HUES64 (cell line): Measurements from ENCODE around the gene KRTAP5-7.
"Not testable (repeated sequence)": the region's sequence is repeated elsewhere in the genome, so short reads cannot be mapped to it uniquely, and the experiment has no call there.

Experiments used
- H3K27ac ChIP-seq: 2 replicates; pipeline ENCODE4 v1.7.0; 2013; ENCODE audit warnings: low read depth, low read length, inconsistent platforms
- H3K27me3 ChIP-seq: 2 replicates; pipeline ENCODE4 v1.6.1; 2013; ENCODE audit warnings: mild to moderate bottlenecking, low read length; ENCODE audit not compliant: insufficient read depth
- H3K36me3 ChIP-seq: 2 replicates; pipeline ENCODE4 v1.6.1; 2013; ENCODE audit warnings: mild to moderate bottlenecking, low read length; ENCODE audit not compliant: insufficient read depth
- H3K4me1 ChIP-seq: 2 replicates; pipeline ENCODE4 v1.6.1; 2013; ENCODE audit warnings: mild to moderate bottlenecking, low read length, moderate library complexity; ENCODE audit not compliant: insufficient read depth
- H3K4me3 ChIP-seq: 2 replicates; pipeline ENCODE4 v1.5.1; 2013; ENCODE audit warnings: mild to moderate bottlenecking, low read length, moderate library complexity
- H3K9ac ChIP-seq: 2 replicates; pipeline ENCODE4 v1.6.1; 2013; ENCODE audit warnings: mild to moderate bottlenecking, low read depth, low read length
- H3K9me3 ChIP-seq: 2 replicates; pipeline ENCODE4 v1.6.1; 2013; ENCODE audit warnings: low read depth, low read length; ENCODE audit not compliant: insufficient read depth
- WGBS: fragments of 150-250, 120-280 bp; methylation state at CpG from one replicate; pipeline ENCODE4 v1.1.7; 2013; ENCODE audit warnings: missing lambda C conversion rate; 5-methylcytosine and 5-hydroxymethylcytosine counted together

Gene KRTAP5-7

DNA sequence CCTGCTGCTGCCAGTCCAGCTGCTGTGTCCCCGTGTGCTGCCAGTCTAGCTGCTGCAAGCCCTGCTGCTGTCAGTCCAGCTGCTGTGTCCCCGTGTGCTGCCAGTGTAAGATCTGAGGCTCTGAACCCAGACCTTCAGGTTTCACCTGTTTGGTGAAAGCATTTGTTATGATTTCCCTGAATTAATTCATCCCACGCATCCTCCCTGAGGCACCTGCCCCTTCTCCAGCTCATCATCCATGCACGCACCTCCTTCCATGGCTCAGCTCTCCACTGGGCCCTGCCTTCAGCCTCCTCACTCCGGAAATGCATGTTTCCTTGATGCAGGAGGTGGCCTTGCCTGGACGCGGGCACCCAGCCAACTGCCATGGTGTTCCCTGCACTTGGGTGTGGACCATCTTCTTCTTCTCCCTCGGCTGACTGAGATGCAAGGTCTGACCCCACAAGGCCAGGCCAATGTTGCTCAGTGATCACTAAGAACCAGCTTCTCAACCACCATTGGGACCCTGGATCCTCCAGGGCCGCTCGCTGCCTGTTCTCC lies 39.1 kb downstream of the KRTAP5-7 start:
- H3K9me3 ChIP-seq, result no peaks in the 10 kb centered on the region
- no peak overlapping the region for H3K9ac ChIP-seq
- no peak overlapping the region for H3K27ac ChIP-seq
- peaks cover 5% of the 10 kb centered on the region; the same call in 1 of the 2 replicates for H3K4me1 ChIP-seq
- H3K36me3 ChIP-seq, result no peaks in the 10 kb centered on the region
- no peaks in the 10 kb centered on the region for H3K27me3 ChIP-seq
- WGBS, result 95% methylated on average over 10 of the region's 10 CpGs
- H3K4me3 ChIP-seq, result no peak overlapping the region

DNA sequence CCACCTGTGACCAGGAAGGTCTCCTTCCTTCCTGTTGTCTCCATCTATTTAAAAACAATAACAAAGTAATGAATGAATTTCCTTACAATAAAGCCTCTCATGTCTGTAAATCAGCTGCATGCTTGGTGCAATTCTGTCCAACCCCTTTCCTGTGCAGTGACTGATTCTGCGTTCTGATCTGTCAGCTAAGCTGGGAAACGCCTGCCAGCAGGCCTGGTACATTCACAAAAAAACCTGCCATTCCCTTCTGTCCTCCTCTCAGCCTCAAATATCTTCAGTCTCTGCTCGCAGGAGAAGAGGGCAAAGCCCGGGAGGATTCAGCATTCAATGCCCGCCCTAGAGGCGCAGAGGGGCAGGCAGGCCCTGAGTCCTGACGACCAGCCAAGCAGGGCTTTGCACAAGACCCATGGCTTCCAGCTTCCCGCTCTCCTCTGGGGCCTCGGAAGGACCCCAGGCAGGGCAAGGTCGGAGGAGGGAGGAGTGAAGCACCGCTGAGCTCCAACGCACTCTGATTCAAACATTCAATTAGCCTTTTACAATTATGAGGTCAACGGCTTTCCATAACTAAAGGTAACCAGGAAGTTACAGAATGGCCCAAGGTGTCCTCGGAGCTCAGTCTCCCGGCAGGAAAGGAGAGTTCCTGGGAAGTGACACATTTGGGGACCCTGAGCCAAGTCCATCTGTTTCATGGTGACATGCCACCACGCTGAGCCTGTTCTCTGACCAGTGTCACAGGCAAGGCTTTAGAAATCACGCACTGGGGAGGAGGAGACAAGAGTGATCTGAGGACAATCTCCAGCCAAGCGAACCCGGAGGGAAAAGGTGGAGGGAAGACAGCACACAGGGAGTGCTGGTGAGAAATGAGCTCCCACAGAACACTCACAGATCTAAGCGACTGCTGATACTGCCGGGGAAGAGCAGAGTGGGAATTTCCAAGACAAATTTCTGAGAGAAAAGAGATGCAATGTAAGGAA lies 39.8 kb downstream of the KRTAP5-7 start:
- 70% methylated on average over 15 of the region's 21 CpGs for WGBS
- H3K4me1 ChIP-seq, H3K27me3 ChIP-seq, H3K36me3 ChIP-seq, H3K4me3 ChIP-seq, H3K9me3 ChIP-seq, H3K9ac ChIP-seq, H3K27ac ChIP-seq: not testable (repeated sequence)

DNA sequence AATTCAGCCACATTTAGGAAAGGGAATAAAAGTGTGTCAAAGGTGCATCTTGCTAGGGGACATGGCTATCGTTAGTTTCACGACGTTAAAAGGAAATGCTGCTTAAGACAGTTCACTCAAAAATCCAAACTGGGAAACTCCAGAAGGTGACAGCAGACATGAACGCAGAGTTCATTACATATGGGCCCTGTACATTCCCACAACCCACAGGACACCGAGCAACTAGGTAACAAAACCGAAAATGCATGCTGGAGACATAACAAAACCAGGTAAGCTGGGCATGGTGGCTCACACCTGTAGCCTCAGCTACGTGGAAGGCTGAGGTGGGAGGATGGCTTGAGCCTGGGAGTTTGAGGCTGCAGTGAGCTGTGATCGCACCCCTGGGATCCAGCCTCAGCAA lies 40.6 kb downstream of the KRTAP5-7 start:
- H3K9ac ChIP-seq, H3K36me3 ChIP-seq, H3K27me3 ChIP-seq, H3K4me1 ChIP-seq, H3K4me3 ChIP-seq, H3K9me3 ChIP-seq, H3K27ac ChIP-seq: not testable (repeated sequence)
- 79% methylated on average over 8 of the region's 8 CpGs for WGBS

DNA sequence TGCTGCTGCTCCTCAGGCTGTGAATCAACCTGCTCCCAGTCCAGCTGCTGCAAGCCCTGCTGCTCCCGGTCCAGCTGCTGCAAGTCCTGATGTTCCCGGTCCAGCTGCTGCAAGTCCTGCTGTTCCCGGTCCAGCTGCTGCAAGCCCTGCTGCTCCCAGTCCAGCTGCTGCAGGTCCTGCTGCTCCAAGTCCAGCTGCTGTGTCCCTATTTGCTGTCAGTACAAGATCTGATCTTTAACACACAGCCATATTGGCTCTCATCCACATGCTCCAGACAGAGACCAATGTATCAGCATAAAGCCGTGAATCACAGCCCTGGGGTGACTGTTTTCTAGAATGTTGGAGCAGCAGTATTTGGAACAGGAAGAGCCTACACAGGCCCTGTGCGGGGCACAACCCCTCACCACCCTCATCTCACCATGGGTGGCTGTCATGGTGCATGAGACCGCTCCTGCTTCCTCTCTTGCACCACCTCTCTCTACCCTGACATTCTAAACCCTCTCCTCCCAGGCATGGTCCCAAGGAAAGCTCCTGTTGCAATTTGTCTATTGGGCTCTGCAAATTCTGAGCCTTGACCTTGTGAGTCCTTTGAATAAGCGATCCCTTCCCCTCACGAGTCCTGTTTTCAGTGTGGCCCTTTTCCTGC lies 41.8 kb downstream of the KRTAP5-7 start:
- Histone ChIP-seq H3K27me3 (no peaks in the 10 kb centered on the region), H3K36me3 (no peaks in the 10 kb centered on the region), H3K4me1 (peaks cover 5% of the 10 kb centered on the region; the same call in 1 of the 2 replicates), H3K9ac (no peak overlapping the region), H3K4me3 (no peak overlapping the region), H3K27ac (no peak overlapping the region), H3K9me3 (no peaks in the 10 kb centered on the region)
- 76% methylated on average over 8 of the region's 8 CpGs for WGBS

DNA sequence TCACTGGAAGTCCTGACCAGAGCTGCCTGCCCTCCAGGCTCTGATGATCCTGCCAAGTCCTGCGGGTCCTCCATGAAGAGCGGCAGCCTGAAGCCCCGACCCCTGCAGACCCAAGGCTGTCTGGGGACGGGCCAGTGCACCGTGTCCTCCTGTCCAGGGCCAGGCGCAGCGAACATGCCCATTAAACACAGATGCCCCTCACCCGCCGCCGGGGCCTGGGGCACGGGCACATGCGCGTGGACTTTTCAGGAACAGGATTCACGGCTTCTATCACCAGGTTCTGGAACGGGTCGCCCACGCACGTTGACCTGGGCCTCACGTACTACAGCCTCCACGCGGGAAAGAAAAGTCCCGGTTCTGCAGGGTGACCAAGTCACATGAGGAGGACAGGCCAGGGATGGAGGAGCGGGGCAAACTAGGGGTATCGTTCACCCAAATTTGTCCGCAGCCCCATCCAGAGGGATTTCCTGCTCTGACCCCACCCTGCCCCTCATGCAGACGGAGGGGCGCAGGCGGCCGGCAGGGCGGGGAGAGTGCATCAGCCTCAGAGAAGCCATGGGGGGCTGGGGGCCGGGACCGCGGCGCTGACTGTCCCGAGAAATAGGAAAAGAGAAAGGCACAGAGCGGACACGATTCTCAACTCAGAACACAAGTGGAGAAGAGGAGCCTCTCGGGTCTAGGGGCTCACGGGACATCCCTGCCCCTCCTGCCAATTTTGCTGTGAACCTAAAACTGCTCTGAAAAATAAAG lies 44.2 kb downstream of the KRTAP5-7 start:
- not testable (repeated sequence) for H3K27me3 ChIP-seq, H3K27ac ChIP-seq
- 89% methylated on average over 35 of the region's 39 CpGs for WGBS

DNA sequence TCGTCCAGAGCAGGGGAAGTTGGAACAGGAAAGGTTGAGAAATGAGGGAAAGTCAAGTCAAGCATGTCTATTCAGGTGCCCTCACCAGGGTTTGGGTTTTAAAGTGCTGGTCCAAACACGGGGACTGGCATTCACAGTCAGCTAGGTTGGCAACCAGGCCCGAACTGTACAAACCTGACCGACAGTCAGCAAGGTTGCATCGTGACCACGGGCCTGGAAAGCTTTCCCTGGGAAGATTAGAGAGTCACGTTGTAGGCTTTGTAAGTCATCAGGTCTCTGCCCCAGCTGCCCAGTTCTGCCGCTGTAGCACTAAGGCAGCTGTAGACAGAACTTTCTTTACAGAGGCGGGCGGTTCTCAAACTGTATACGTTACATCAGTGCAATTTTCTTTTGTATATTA lies 45.7 kb downstream of the KRTAP5-7 start:
- H3K4me3 ChIP-seq, result no peak overlapping the region
- WGBS, result 90% methylated on average over 11 of the region's 11 CpGs
- no peaks in the 10 kb centered on the region for H3K9me3 ChIP-seq
- H3K4me1 ChIP-seq, result peaks cover 5% of the 10 kb centered on the region; the same call in 1 of the 2 replicates
- H3K36me3 ChIP-seq, result no peaks in the 10 kb centered on the region
- H3K9ac ChIP-seq, result no peak overlapping the region
- H3K27me3 ChIP-seq, result no peaks in the 10 kb centered on the region
- no peak overlapping the region for H3K27ac ChIP-seq

More for the DNA sequence above, 44.2 kb downstream of the KRTAP5-7 start:
- H3K4me3 ChIP-seq, H3K36me3 ChIP-seq, H3K9me3 ChIP-seq, H3K9ac ChIP-seq, H3K4me1 ChIP-seq: not testable (repeated sequence)

DNA sequence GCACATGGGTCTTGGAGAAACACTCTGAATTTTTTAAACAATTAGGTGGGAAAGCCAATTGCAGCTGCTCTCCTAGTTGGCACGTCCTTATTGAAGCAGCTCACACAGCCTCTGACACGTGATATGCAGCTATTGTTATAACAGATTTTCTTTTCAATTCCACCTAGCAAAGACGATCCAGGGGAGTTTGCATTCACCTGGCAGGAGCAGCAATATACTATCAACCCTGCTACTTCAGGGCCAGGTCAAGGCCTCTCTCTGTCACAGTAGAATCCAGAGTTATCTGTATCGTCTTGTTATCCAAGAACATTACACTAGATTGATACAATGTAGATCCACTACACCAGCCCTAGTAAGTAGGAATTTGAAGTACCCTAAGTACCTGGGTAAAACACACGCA lies 47.4 kb downstream of the KRTAP5-7 start:
- Histone ChIP-seq H3K4me1 (0 out of 2 replicates have a peak, but pooled peaks cover 3% of the 10 kb centered on the region), H3K36me3 (no peaks in the 10 kb centered on the region), H3K27me3 (no peaks in the 10 kb centered on the region), H3K4me3 (no peak overlapping the region), H3K27ac (no peak overlapping the region), H3K9me3 (no peaks in the 10 kb centered on the region), H3K9ac (no peak overlapping the region)
- WGBS, result 88% methylated on average over 5 of the region's 5 CpGs

DNA sequence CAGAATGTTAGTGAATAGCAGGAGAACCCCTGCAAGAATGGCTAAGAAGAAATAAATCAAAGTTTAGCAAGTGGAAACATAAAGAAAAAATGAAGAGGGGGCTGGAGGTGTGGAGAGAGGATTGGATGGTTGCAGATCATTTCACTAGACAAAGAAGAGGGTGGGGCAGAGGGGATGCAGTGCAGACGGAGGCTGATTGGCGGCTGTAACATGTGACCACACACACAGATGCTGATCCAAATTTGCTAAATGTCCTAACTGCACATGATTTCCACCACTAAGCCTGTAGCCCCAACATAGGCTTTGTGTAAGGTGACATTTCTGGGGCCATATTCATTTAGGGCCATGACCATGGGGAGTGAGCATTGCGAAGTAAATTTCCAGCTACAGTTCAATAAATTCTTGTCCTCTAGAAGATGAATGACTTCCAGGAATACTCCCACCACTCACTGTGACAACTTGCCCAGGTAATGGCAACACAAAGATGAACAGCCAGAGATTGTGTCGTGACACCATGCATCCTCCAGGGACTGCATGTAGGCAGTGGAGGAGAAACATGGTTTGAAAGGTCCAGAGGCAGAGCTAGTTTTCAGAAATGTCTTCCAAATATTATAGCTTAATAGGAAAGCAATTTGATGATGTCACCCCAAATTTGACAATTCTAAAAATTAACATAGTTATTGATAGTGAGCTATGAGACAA lies 48.8 kb downstream of the KRTAP5-7 start:
- WGBS, result 90% methylated on average over 4 of the region's 4 CpGs

DNA sequence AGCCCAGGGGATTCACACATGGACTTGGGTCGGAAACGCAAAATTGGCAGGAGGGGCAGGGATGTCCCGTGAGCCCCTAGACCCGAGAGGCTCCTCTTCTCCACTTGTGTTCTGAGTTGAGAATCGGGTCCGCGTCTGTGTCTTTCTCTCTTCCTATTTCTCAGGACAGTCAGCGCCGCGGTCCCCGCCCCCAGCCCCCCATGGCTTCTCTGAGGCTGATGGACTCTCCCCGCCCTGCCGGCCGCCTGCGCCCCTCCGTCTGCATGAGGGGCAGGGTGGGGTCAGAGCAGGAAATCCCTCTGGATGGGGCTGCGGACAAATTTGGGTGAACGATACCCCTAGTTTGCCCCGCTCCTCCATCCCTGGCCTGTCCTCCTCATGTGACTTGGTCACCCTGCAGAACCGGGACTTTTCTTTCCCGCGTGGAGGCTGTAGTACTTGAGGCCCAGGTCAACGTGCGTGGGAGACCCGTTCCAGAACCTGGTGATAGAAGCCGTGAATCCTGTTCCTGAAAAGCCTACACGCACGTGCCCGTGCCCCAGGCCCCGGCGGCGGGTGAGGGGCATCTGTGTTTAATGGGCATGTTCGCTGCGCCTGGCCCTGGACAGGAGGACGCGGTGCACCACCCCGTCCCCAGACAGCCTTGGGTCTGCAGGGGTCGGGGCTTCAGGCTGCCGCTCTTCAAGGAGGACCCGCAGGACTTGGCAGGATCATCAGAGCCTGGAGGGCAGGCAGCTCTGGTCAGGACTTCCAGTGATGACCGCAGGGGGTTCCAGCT lies 49.8 kb downstream of the KRTAP5-7 start:
- H3K27me3 ChIP-seq, H3K27ac ChIP-seq, H3K4me3 ChIP-seq, H3K9me3 ChIP-seq, H3K36me3 ChIP-seq, H3K4me1 ChIP-seq, H3K9ac ChIP-seq: not testable (repeated sequence)
- WGBS, result 92% methylated on average over 39 of the region's 41 CpGs

More for the DNA sequence above, 48.8 kb downstream of the KRTAP5-7 start:
- H3K9ac ChIP-seq, result no peak overlapping the region
- H3K27ac ChIP-seq, result no peak overlapping the region
- H3K9me3 ChIP-seq, result no peaks in the 10 kb centered on the region
- H3K4me1 ChIP-seq, result peaks cover 9% of the 10 kb centered on the region; the same call in 1 of the 2 replicates
- H3K4me3 ChIP-seq, result no peak overlapping the region
- no peaks in the 10 kb centered on the region for H3K36me3 ChIP-seq
- H3K27me3 ChIP-seq, result no peaks in the 10 kb centered on the region

DNA sequence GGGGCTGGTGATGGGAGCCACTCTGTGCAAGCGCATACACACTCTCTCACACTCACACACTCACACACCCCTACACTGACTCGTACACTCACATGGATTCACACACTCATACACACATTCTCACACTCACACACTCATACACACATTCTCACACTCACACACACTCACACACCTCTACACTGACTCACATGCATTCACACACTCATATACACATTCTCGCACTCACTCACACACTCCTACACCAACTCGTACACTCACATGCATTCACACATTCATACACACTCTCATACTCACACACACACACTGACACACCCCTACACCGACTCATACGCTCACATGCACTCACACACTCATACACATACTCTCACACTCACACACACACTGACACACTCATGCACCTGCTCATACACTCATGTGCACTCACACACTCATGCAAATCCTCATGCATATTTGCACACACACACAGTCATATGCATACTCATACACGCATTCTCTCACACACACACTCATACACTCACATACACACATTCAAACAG lies 50.5 kb downstream of the KRTAP5-7 start:
- Histone ChIP-seq H3K27me3 (no peaks in the 10 kb centered on the region; the same call in 1 of the 2 replicates), H3K27ac (no peak overlapping the region), H3K36me3 (no peaks in the 10 kb centered on the region), H3K4me1 (peaks cover 9% of the 10 kb centered on the region; the same call in 1 of the 2 replicates), H3K9ac (no peak overlapping the region), H3K9me3 (no peaks in the 10 kb centered on the region), H3K4me3 (no peak overlapping the region)
- WGBS, result 94% methylated on average over 7 of the region's 7 CpGs
